Transverse colon (tissue), 4 donors: ENCODE measurements around the gene BCAP29. TPM values are rescaled to one million over a fixed set of nuclear protein-coding genes. Genes with fewer than 3 reads are reported as not detected.

ENCODE experiments used
- DNase-seq: peaks from one replicate; pipeline ENCODE4 v3.0.0-alpha.2; 2019
- H3K27ac ChIP-seq, 4 donors: fragments of 200-600 bp; sonication (generic); 2 replicates each; pipeline ENCODE4 v1.5.1; 2016 to 2018; ENCODE audit warnings: inconsistent platforms in 4 of 4
- H3K27me3 ChIP-seq: fragments of 200-600 bp; sonication (generic); 2 replicates; pipeline ENCODE4 v1.5.1; 2017; ENCODE audit warnings: inconsistent platforms
- H3K36me3 ChIP-seq, 4 donors: fragments of 200-600 bp; sonication (generic); 2 replicates each; pipeline ENCODE4 v1.5.1; 2017 to 2019; ENCODE audit warnings: inconsistent platforms in 4 of 4
- H3K4me1 ChIP-seq, 4 donors: fragments of 200-600 bp; sonication (generic); 2 replicates each; pipeline ENCODE4 v1.5.1; 2017 to 2020; ENCODE audit warnings: inconsistent platforms in 4 of 4
- H3K4me3 ChIP-seq, 4 donors: fragments of 200-600 bp; sonication (generic); 1 replicate in 1 of 4; 2 replicates in 3 of 4; pipeline versions ENCODE4 v1.5.1 to v1.6.1; 2017 to 2019; ENCODE audit warnings: inconsistent platforms in 4 of 4
- H3K9me3 ChIP-seq, 2 donors: fragments of 200-600 bp; sonication (generic); 2 replicates each; pipeline ENCODE4 v1.5.1; 2017 to 2019; ENCODE audit warnings: inconsistent platforms in 2 of 2
- EP300 ChIP-seq: sonication (generic); formaldehyde crosslinking; IDR thresholded peaks from one replicate; pipeline ENCODE4 v1.6.1; 2017; ENCODE audit warnings: antibody characterized with exemption, low read depth
- POLR2A ChIP-seq: fragments of 450-650 bp; IDR thresholded peaks from one replicate; pipeline ENCODE4 v1.6.1; 2016; ENCODE audit warnings: antibody characterized with exemption, mild to moderate bottlenecking, moderate library complexity
- POLR2AphosphoS5 ChIP-seq, 3 donors: sonication (generic); formaldehyde crosslinking; IDR thresholded peaks; one replicate each; pipeline ENCODE4 v1.6.1; 2016; ENCODE audit warnings: antibody characterized with exemption in 3 of 3
- WGBS, 2 donors: methylation state at CpG; one replicate each; pipeline ENCODE4 v1.1.5; 2018; ENCODE audit warnings: low coverage in 1 of 2; 5-methylcytosine and 5-hydroxymethylcytosine counted together
- in situ Hi-C, 4 donors: fragments of 200-750 bp; cut with MboI; loops; one replicate each; pipeline versions ENCODE4 v1.15.0 to v1.15.1; 2017; ENCODE audit warnings: low sequenced_read_pairs in 3 of 4, low pct_ligation_motif_present in 1 of 4, low pct_unique_long_range_greater_than_20kb in 1 of 4
- intact Hi-C: fragments of 100-400 bp; cut with DNase I; formaldehyde crosslinking; loops from one replicate; pipeline ENCODE4 v1.15.1; 2023; ENCODE audit warnings: low total_unique reads
- total RNA-seq, 4 donors: library from RNA; depleted of rRNA; stranded (reverse); fragments of >200 nt; gene quantifications; one replicate each; pipeline ENCODE4 v1.1.0, GENCODE V29; 2016
- TF ChIP-seq, protein P1 (sequence below), 5 experiments: fragments of 200-600 bp in 3 of 5; fragments of 450-650 bp in 2 of 5; sonication (generic) in 3 of 5; IDR thresholded peaks; 1 replicate in 2 of 5; 2 replicates in 3 of 5; pipeline ENCODE4 v1.5.1; 2016 to 2017; ENCODE audit warnings: antibody characterized with exemption in 5 of 5, inconsistent platforms in 3 of 5, mild to moderate bottlenecking in 2 of 5, moderate library complexity in 1 of 5

Gene BCAP29
- total RNA-seq, 4 donors from 2014 or later, result 8.6 to 96.5 (median 73.1) TPM

DNA sequence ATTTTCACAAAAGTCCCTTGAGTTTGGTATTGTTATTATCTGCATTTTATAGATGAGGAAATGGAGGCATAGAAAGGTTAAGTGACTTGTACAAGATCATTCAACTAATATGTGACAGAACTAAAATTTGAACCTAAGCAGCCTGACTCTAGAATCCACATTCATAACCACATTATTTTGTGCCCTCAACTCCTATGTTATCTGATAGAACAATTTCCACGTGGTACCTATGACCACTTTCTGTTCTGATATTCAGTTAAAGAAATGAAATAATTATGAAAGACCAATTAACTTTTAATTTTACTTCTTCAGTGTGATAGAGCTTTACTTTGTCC, 17.5 kb downstream of the BCAP29 start:
- Histone ChIP-seq H3K4me3 (no peak overlapping the region), H3K9me3 (no peaks in the 10 kb centered on the region), H3K27ac (peak overlapping the region in 1 of 4 donors; percentile 24), H3K36me3 (peaks cover 0 to 36% (median 10%) of the 10 kb centered on the region in 4 donors), H3K4me1 (peaks cover 0 to 13% (median 5%) of the 10 kb centered on the region in 4 donors), H3K27me3 (no peaks in the 10 kb centered on the region)
- 62 to 70% methylated on average over 1 of the region's 1 CpG for WGBS, 2 donors
- TF ChIP-seq EP300 (no peak), POLR2AphosphoS5 (IDR thresholded peaks at IDR 0.05) (no peak), POLR2A (no peak)
- TF ChIP-seq, protein P1, sequence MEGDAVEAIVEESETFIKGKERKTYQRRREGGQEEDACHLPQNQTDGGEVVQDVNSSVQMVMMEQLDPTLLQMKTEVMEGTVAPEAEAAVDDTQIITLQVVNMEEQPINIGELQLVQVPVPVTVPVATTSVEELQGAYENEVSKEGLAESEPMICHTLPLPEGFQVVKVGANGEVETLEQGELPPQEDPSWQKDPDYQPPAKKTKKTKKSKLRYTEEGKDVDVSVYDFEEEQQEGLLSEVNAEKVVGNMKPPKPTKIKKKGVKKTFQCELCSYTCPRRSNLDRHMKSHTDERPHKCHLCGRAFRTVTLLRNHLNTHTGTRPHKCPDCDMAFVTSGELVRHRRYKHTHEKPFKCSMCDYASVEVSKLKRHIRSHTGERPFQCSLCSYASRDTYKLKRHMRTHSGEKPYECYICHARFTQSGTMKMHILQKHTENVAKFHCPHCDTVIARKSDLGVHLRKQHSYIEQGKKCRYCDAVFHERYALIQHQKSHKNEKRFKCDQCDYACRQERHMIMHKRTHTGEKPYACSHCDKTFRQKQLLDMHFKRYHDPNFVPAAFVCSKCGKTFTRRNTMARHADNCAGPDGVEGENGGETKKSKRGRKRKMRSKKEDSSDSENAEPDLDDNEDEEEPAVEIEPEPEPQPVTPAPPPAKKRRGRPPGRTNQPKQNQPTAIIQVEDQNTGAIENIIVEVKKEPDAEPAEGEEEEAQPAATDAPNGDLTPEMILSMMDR (IDR thresholded peaks at IDR 0.05), result no peak
- intact Hi-C loops, result no loop called here
- in situ Hi-C loops, result loop anchor here in 1 of 4 donors (25.0 kb wide), 2 partner anchors 265 to 410 kb away; no protein-coding TSS in a partner anchor
- DNase-seq, result no peak

DNA sequence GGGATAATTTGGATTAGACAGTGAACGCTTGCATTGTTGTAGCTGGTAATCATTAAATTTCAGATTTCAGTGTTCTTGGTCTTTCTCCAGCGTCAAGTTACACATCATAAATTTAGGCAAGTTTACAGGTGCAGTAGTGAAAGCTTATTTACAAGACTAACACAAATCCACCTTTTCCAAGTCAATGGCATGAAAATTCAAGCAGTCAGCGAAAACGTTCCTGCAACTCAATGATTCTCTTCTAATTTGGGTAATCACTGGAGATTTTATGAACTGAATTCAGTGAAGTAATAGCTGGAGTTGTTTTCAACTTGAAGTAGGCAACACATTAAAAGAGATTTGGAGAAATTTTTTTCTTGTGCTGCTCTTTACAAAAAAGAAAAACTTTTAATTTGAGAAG, 17.9 kb downstream of the BCAP29 start:
- Histone ChIP-seq H3K36me3 (peaks cover 0 to 36% (median 10%) of the 10 kb centered on the region in 4 donors), H3K27ac (no peak overlapping the region), H3K4me3 (no peak overlapping the region), H3K27me3 (no peaks in the 10 kb centered on the region), H3K9me3 (no peaks in the 10 kb centered on the region), H3K4me1 (peaks cover 0 to 13% (median 5%) of the 10 kb centered on the region in 4 donors)
- DNase-seq, result no peak
- in situ Hi-C loops (loop anchor here in 1 of 4 donors (25.0 kb wide), 2 partner anchors 264 to 411 kb away; no protein-coding TSS in a partner anchor), intact Hi-C loops (no loop called here)
- WGBS, 2 donors, result 49 to 65% methylated on average over 3 to 4 of the region's 4 CpGs
- TF ChIP-seq POLR2AphosphoS5 (IDR thresholded peaks at IDR 0.05) (no peak), POLR2A (no peak), EP300 (no peak)

DNA sequence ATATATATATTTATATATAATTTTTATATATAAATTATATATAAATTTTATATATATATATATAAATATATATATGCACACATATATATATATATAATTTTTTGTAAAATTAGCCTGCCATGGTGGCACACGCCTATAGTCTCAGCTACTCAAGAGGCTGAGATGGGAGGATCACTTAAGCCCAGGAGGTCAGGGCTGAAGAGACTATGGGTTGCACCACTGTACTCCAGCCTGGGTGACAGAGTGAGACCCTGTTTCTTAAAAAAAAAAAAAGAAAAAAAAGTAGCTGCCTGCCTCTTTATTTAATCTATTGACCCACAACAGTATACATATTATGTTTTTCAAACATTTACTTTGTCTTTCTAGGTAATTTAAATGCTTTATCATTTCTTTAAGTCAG, 19.2 kb downstream of the BCAP29 start:
- no peak for DNase-seq
- Histone ChIP-seq H3K27me3 (no peaks in the 10 kb centered on the region), H3K4me3 (no peak overlapping the region), H3K36me3 (peaks cover 0 to 33% (median 9%) of the 10 kb centered on the region in 4 donors), H3K9me3 (no peaks in the 10 kb centered on the region), H3K27ac (no peak overlapping the region), H3K4me1 (peaks cover 0 to 13% (median 5%) of the 10 kb centered on the region in 4 donors)
- 97 to 100% methylated on average over 1 of the region's 1 CpG for WGBS, 2 donors
- TF ChIP-seq EP300 (no peak), POLR2A (no peak), POLR2AphosphoS5 (IDR thresholded peaks at IDR 0.05) (no peak)
- TF ChIP-seq, protein P1 (IDR thresholded peaks at IDR 0.05), result no peak
- in situ Hi-C loops, result loop anchor here in 1 of 4 donors (25.0 kb wide), 2 partner anchors 263 to 412 kb away; no protein-coding TSS in a partner anchor
- intact Hi-C loops, result no loop called here

DNA sequence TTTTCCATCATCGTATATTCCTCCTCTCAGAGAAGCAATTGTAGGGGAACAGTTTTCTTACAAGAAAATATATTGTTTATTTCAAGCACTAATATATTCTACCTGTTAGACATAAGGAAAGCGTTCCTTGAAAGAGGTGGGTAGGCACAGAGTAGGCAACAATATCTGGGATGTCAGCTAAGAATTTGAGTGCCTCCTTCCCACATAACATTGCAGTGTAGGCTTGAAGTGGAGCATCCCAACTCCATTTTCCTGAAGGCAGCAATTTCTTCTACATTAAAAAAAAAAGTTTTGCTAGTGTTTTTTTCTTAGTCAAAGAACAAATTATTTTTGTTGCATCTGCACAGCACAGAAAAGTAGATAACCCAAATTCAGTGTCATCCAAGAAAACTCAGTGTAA, 20.8 kb downstream of the BCAP29 start:
- Histone ChIP-seq H3K4me3 (no peak overlapping the region), H3K4me1 (peaks cover 0 to 13% (median 5%) of the 10 kb centered on the region in 4 donors), H3K27ac (no peak overlapping the region), H3K9me3 (no peaks in the 10 kb centered on the region), H3K36me3 (peaks cover 0 to 22% (median 6%) of the 10 kb centered on the region in 4 donors), H3K27me3 (no peaks in the 10 kb centered on the region)
- no peak for TF ChIP-seq POLR2A
- TF ChIP-seq, protein P1 (IDR thresholded peaks at IDR 0.05), result no peak
- no peak for TF ChIP-seq POLR2AphosphoS5 (IDR thresholded peaks at IDR 0.05)
- 93 to 100% methylated on average over 1 to 2 of the region's 2 CpGs for WGBS, 2 donors
- intact Hi-C loops, result no loop called here
- DNase-seq, result no peak
- in situ Hi-C loops, result no loop called here
